Hematopoietic multipotent progenitor cell treated with erythropoietin and hydrocortisone succinate and interleukin-3 and kit ligand, for 8 days (in vitro differentiated cells): ENCODE data around the gene MRGPRF.
A peak's percentile ranks its signal among the peaks of the same experiment; 100 is the strongest.

Source experiments
- DNase-seq: peaks from one replicate; pipeline ENCODE4 v3.0.0-alpha.2; 2015

Gene MRGPRF

DNA sequence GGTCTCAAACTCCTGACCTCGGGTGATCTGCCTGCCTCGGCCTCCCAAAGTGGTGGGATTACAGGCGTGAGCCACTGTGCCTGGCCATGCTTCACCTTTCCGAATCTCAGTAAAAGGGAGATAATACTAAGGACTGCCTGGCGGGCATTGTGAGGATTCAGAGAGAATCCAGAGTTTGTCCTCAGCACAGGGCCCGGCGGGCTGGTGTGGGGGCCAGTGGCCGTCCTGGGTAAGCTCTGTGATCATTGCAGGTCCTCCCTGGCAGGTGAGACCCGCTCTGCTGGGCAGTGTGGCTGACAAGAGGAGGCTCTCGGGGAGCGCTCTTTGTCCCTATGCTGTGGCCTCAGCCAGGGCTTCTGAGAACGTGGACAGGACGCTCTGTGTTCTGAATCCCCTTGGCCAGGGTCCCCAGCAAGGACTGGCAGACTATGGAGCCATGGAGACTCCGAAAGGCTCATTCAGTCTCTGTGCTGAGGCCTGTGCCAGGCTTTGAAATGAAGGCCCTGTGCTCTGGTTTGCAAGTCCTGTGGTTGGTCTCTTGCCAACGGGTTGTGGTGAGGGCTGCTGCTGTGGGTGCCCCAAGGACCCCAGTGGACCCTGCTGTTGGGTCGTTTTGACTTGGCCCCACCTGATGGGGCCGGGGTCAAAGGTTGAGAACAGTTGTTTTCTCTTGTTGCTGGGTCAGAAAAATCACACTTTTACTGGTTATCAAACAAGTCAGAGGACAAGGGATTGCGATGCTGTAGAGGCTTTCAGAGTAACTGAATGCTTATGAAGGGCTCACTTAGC, 37.7 kb upstream of the MRGPRF start:
- DNase-seq: no peak

GRCh38 chr11:69049490-69049867, 36.4 kb upstream of the MRGPRF start:
- peak; percentile 47 for DNase-seq

- peak; percentile 94 for DNase-seq
Measured at GRCh38 chr11:69048694-69049489, 35.8 kb upstream of the MRGPRF start, which contains the start of gene TPCN2. TPCN2 (plus strand) TSS chr11:69048932; CDS start chr11:69048998, 66 bp downstream.

- peak; percentile 21 for DNase-seq
Measured at GRCh38 chr11:69048031-69048693, 35.1 kb upstream of the MRGPRF start.

- peak; percentile 73 for DNase-seq
Measured at GRCh38 chr11:69044111-69045013, 31.3 kb upstream of the MRGPRF start.

DNA sequence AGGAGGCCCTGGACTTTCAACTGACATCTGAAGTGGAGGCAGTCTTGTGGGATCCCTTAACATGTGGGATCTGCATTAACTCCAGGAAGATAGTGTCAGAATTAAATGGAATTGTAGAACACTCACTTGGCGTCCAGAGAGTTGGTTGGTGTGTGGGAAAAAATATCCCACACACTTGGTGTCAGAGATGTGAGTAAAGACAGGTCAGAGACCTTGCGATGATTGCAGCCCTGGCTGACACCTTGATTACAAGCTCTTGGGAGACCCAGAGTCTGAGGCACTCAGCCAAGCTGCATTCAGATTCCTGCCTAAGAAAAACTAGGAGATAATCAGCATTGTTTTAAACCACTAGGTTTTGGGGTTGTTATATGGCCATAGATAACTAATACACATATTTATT, 28.5 kb upstream of the MRGPRF start:
- DNase-seq: no peak

- DNase-seq: no peak
Measured at GRCh38 chr11:69040581-69041260, 27.7 kb upstream of the MRGPRF start.

- no peak for DNase-seq
Measured at GRCh38 chr11:69040051-69040450, 27.0 kb upstream of the MRGPRF start.

GRCh38 chr11:69039501-69039900, 26.5 kb upstream of the MRGPRF start:
- DNase-seq: no peak

DNA sequence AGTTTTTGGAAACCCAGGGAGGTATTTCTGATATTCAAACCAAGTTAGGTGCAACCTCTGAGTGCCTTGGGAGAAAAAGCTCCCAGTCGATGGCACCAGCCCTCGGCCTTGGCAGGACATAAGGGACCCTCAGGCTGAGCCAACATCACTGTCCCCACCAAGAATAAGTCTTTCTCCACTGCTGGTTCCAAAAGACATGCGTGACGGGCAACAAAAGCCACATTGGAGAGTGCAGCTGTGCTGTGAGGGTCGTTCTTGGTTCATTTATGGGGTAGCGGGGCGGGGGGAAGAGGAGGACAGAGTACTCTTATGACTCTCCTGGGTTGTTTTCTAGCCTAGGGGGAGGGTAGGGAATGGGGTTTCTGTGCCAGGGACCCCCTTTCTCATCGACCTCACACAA, 24.5 kb upstream of the MRGPRF start:
- DNase-seq: no peak

DNA sequence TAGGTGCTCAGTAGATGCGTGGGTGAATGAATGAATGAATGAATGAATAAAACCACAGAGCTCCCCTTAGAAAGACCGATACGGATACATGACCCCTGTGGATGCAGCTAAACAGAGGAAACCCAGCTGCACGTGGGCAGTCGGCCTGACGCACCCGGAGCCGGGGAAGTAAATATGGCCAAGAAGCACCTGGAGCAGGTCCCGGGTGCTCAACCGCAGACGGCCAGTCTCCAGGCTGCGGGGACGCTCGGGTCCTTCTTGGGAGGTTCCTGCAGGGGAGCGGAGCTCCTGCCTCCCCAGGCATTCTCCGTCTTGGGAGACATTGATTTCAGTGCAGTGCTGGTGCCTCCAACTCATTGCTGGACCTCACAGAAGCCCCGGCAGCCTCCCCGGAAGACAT, 24.0 kb upstream of the MRGPRF start:
- no peak for DNase-seq

- DNase-seq: no peak
Measured at GRCh38 chr11:69035946-69036340, 22.9 kb upstream of the MRGPRF start.

DNA sequence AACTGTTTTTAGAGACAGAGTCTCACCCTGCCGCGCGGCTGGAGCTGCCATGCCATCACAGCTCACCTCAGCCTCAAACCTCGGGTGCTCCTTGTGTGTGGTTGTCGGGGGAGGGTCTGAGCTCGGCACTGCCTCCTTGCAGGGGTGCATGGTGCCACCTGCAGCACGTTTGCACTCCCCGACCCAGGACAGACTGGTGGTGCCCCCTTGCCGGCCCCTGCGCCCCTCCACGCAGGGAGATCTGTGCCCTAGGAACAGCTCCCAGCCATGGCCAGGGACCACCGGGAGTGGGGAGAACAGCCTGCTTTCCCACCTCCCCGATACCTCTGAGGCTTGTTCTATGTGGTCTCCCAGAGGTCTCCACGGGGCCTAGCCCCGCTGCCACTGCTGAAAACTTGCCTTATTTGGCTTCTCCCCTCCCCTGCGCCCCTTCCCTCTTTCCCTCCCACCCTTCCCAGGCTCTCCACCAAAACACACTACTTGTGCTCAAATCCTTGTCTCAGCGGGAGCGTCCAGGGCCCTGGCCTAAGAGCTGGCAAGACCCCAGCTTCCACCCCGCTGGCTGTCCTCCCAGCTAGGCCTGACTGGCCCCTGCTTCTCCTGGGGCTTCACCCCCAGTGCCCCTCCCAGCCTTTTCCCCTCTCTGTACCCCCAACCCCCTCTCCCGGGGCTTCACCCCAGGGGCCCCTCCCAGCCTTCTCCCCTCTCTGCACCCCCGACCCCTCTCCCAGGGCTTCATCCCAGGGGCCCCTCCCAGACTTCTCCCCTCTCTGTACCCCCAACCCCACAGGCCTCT, 22.3 kb upstream of the MRGPRF start:
- no peak for DNase-seq

GRCh38 chr11:69034123-69034867, 21.2 kb upstream of the MRGPRF start:
- DNase-seq: no peak

DNA sequence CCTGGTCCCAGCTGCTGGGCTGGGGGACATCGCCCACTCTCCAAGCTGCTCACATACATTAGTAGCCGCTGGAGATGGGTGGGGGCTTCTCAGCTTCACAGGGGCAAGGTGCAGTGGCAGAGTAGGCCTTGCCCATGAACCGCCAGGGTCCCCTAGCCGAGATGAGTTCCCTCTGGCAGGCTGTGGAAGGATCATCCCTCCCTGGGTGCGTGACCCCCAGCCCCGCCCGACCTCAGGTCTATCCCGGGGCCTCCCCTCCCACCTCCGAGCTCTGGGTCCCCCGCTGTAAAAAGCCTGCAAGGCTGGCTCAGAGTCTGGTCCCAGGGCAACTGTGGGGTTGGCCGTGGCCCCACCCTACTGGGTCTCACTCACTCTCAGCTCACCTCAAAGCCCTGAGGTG, 20.4 kb upstream of the MRGPRF start:
- no peak for DNase-seq

DNA sequence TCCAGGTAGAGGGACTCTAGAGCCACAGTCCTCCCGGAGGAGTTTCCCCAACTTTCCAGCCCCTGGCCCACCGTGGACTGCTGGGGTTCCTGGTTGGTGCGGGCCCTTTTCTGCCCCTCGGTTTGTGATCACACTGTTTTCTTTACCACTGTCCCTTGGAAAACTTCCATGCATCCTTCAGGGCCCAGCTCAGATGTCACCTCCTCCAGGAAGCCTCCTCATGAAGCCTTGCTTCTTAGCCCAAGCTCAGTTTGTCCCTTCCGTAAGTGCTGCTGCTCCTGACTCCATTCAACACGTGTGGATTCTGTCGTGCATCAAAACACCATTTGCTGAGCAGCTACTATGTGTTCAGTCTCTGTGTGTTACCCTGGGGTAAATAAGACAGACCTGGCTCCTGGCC, 19.8 kb upstream of the MRGPRF start:
- no peak for DNase-seq

- DNase-seq: no peak
Measured at GRCh38 chr11:69030301-69030700, 17.3 kb upstream of the MRGPRF start.

GRCh38 chr11:69027704-69028372, 14.8 kb upstream of the MRGPRF start:
- no peak for DNase-seq

DNA sequence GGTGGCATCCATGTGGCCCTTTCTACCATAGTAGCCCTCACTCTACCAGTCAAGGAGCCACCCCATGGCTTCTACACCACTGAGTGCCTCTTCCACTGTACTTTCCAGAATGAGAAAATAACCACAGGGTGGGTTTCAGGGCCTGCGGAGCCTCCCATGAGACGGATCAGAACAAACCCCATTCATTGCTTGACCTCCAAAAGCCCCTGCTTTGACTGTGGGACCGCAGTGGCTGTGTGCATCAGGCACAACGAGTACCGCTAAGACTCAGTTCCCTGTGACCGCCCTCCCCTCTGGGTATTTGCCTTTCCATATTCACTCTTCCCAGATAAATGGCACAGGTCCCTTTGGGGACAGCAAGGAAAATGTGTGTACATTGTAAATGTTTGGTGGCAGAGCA, 11.5 kb upstream of the MRGPRF start:
- DNase-seq: no peak

GRCh38 chr11:69022260-69022659, 9.2 kb upstream of the MRGPRF start:
- no peak for DNase-seq
